GM18505 (cell line): Measurements from ENCODE around the gene PCP4.

Experiments
- ATAC-seq: cut with Tn5 transposase; IDR thresholded peaks from one replicate; pipeline ENCODE4 v1.9.1; 2021; ENCODE audit not compliant: unreplicated experiment
- POLR2A ChIP-seq: IDR thresholded peaks from 4 replicates; pipeline ENCODE4 v1.6.1; 2011; ENCODE audit warnings: borderline replicate concordance; ENCODE audit not compliant: insufficient read depth, insufficient read length; ENCODE audit errors: extremely low read depth

PCP4 gene

GRCh38 chr21:39867198-39867650 lies at the start of gene PCP4:
Gene PCP4, plus strand, starts transcription at chr21:39867438. Its CDS starts 64 bp downstream, at chr21:39867502.
- no peak for ATAC-seq
- TF ChIP-seq POLR2A, result no peak

DNA sequence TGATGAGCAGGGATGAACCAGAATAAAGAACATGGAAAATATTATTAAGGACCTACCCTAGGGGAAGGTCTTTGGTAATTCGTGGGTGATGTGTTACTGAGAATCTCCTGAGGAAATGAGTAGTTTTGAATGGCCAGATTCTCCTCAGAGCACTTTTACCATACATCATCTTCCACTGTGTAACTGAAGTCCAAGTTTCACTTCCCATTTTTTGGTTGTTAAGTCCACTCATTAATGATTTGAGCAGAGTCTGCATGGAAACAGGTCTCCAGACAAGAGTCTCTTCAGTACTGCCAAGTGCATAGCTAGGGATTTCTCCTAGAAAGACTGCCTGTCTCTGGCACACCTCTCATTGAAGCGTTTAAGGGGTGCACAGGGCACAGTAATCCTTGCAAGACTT lies 48.7 kb upstream of the PCP4 start:
- no peak for TF ChIP-seq POLR2A
- no peak for ATAC-seq

- no peak for ATAC-seq
- TF ChIP-seq POLR2A, result no peak
Observed at GRCh38 chr21:39822042-39822441, 45.2 kb upstream of the PCP4 start.

DNA sequence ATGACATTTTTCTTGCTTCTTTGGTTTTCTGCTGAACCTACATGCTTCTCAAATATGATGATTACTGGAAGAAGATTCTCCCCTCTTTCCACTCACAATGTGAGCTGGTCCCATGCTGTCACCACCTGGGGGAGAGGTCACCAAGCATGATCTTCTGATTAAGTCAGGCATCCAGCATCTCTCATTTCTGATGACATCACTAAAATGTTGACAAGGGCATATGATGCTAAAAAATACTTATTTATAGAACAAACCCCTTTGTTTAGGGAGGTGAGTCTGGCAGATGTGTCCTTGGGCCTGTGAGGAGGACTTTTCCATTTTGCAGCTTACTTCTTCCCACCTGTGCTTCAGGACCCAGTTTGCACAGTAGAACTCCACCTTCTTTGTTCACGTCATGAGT lies 42.0 kb upstream of the PCP4 start:
- no peak for TF ChIP-seq POLR2A
- ATAC-seq, result no peak

DNA sequence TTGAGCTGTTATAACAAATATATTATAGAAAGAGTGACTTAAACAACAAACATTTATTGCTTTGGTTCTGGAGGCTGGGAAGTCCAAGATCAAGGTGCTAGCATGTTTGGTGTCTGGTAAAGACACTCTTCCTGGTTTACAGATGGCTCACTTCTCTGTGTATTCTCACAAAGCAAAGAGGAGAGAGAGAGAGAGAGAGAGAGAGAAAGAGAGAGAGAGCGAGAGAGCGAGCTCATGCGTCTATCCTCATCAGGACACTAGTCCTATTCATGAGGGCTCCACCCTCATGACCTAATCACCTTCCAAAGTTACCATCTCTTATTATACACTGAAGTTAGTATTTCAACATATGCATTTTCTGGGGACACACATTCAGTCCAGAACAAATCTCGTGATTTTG lies 32.7 kb upstream of the PCP4 start:
- no peak for ATAC-seq
- TF ChIP-seq POLR2A, result no peak

DNA sequence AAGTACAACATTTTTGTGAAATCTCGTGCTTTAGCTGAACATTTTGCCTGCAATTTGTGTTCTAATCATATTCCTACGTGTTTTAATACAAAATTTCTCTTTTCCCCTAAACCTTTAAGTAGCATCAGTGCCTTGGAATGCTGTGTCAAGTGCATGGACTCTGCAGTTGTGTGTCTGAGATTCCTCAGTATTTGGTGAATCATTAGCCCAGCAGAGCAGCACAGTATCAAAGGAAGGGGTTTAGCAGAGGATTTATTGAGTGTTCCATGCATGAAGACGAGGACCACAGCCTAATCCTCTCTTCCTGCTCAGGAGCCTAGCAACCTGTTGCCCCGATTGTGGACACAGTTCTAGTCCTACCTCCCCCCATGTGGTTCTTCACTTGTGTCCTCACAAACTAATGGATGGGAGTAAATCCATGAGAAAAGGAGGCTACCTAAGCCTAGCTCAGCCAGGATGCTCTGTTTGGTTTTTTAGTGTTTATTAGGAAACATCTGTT lies 29.3 kb upstream of the PCP4 start:
- TF ChIP-seq POLR2A, result no peak
- no peak for ATAC-seq

- ATAC-seq, result no peak
- no peak for TF ChIP-seq POLR2A
Observed at GRCh38 chr21:39840373-39841097, 26.7 kb upstream of the PCP4 start.

- no peak for TF ChIP-seq POLR2A
- ATAC-seq, result no peak
Observed at GRCh38 chr21:39842741-39843459, 24.3 kb upstream of the PCP4 start.

DNA sequence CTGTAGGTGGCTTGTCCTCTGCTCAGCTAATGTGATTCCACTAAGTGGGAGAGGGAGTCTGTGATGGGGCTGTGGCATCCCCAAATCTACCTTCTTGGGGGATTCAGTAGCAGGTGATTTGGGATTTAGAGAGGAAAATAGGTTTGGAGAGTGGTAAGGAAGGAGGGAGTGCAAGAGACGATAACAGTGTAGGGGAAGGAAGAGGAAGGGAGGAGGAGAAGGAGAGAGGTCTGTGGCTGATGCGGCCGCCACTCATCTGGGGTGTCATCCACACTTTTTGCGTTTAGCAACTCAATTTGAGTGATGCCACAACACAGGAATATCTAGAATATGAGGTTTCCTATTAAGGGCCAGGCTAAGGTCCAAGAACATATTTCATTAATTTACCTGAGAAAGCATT lies 23.8 kb upstream of the PCP4 start:
- TF ChIP-seq POLR2A, result no peak
- ATAC-seq, result no peak

- ATAC-seq, result no peak
- no peak for TF ChIP-seq POLR2A
Observed at GRCh38 chr21:39843916-39844315, 23.3 kb upstream of the PCP4 start.

- TF ChIP-seq POLR2A, result no peak
- ATAC-seq, result no peak
Observed at GRCh38 chr21:39845571-39846130, 21.6 kb upstream of the PCP4 start.

GRCh38 chr21:39847877-39848276 lies 19.4 kb upstream of the PCP4 start:
- no peak for ATAC-seq
- TF ChIP-seq POLR2A, result no peak

DNA sequence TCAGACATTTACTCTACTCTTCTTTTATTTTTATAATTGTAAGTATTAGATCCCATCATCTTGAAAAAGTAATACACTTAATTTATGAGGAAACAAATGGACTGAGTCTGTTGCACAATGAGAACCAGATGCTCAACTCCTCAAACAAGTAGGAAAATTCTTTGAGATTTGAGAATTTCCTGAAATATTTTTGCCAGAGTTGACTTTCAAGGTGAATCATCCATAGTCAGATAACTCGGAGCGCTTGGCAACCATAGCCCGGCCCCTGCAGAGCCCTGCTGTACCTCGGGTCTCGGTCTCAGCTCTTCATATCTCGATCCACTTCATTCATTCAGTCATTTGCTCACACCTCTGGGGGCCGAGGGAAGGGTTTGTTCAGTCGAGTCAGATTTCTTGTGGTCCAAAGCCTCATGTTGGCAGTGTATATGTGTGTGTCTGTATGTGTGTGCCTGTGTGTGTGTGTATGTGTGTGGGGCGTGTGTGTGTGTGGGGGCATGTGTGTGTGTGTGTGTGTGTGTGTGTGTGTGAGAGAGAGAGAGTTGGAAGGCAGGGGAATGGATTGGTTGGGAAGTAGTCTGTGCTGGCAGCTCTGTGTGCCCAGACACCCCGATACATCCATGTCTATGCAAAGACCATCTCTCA lies 18.1 kb upstream of the PCP4 start:
- TF ChIP-seq POLR2A, result no peak

More for the DNA sequence above, 18.1 kb upstream of the PCP4 start:
- no peak for ATAC-seq
